ENCODE data around the gene CDSN.

GRCh38 chr6:31065556-31065955 is 54.7 kb downstream of the CDSN start:
- TF ChIP-seq CSRNP3 (CRISPR knock-in tag; IDR thresholded peaks at IDR 0.05) (no peak), TOX (CRISPR knock-in tag; IDR thresholded peaks at IDR 0.05; ENCODE audit: borderline replicate concordance) (no peak), GLIS3 (CRISPR knock-in tag; IDR thresholded peaks at IDR 0.05) (no peak)
